GM12878 (cell line): Measurements from ENCODE around the gene SERPINI2. TPM values are rescaled to one million over a fixed set of nuclear protein-coding genes. Genes with fewer than 3 reads are reported as not detected.

Experiments used
- ATAC-seq: fragments of 200-7000 bp; cut with Tn5 transposase; 3 replicates; pipeline ENCODE4 v1.9.1; 2020; ENCODE audit warnings: mild to moderate bottlenecking, moderate library complexity
- BruUV-seq: library from RNA; stranded (reverse); fragments of 400-500 nt; replicated peaks from 2 replicates; lab custom pipeline; 2021; lab: Mats Ljungman, UMichigan
- CTCF ChIA-PET: fragments of 300-600 bp; sonication (Branson Sonifier 250); formaldehyde crosslinking; extraction: SDS; loops from one replicate; lab custom pipeline; 2021; ENCODE audit warnings: inconsistent platforms; lab: Yijun Ruan, JAX
- POLR2A ChIA-PET: fragments of 350-600 bp; formaldehyde crosslinking; extraction: SDS; loops from one replicate; lab custom pipeline; 2021; ENCODE audit warnings: inconsistent platforms; lab: Charles Lee
- RAD21 ChIA-PET: fragments of 300-600 bp; sonication (Branson Sonifier 250); formaldehyde crosslinking; loops from one replicate; lab custom pipeline; 2023; ENCODE audit warnings: antibody characterized with exemption; ENCODE audit not compliant: unreplicated experiment; lab: Charles Lee
- SMC1A ChIA-PET: fragments of 300-600 bp; sonication (Branson Sonifier 250); formaldehyde crosslinking; loops from one replicate; lab custom pipeline; 2023; ENCODE audit not compliant: unreplicated experiment, uncharacterized antibody; lab: Charles Lee
- DNase-seq: peaks from one replicate; pipeline ENCODE4 v3.0.0-alpha.2; 2011; ENCODE audit warnings: low read depth, low spot score
- FAIRE-seq: peaks from 3 replicates; lab custom pipeline; 2011; peaks lifted over from hg19 to GRCh38; lab: Jason Lieb, UNC
- H2AFZ ChIP-seq: 2 replicates; pipeline ENCODE4 v1.6.0; 2011; ENCODE audit warnings: low read depth, low read length, control low read depth; ENCODE audit not compliant: control insufficient read depth
- H3K27ac ChIP-seq: 2 replicates; pipeline ENCODE4 v1.5.1; 2011; ENCODE audit warnings: control low read depth; ENCODE audit not compliant: control insufficient read depth, insufficient read depth
- H3K27me3 ChIP-seq, 2 experiments: replicated peaks in 1 of 2; 2 replicates each; pipeline versions ENCODE4 v1.6.0 to v1.6.1; 2011; ENCODE audit warnings: low read length in 1 of 2; ENCODE audit not compliant: control insufficient read depth in 2 of 2, insufficient read depth in 2 of 2
- H3K36me3 ChIP-seq, 2 experiments: 2 replicates each; pipeline ENCODE4 v1.5.1; 2011; ENCODE audit warnings: low read length in 1 of 2; ENCODE audit not compliant: control insufficient read depth in 2 of 2, insufficient read depth in 2 of 2
- H3K4me1 ChIP-seq: 2 replicates; pipeline ENCODE4 v1.6.1; 2011; ENCODE audit warnings: mild to moderate bottlenecking, low read length, moderate library complexity, mixed read lengths; ENCODE audit not compliant: control insufficient read depth, insufficient read depth
- H3K4me2 ChIP-seq: 2 replicates; pipeline ENCODE4 v1.6.0; 2011; ENCODE audit warnings: control low read depth; ENCODE audit not compliant: control insufficient read depth, insufficient read depth
- H3K4me3 ChIP-seq: fragments of 200-600 bp; sonication (generic); 2 replicates; pipeline ENCODE4 v1.5.1; 2016
- H3K79me2 ChIP-seq: 2 replicates; pipeline ENCODE4 v1.6.0; 2011; ENCODE audit warnings: low read length; ENCODE audit not compliant: control insufficient read depth, insufficient read depth
- H3K9ac ChIP-seq: 2 replicates; pipeline ENCODE4 v1.8.0; 2011; ENCODE audit warnings: low read length, control low read depth, mixed read lengths; ENCODE audit not compliant: control insufficient read depth, insufficient read depth
- H3K9me3 ChIP-seq: replicated peaks from 3 replicates; pipeline ENCODE4 v1.5.1; 2011; ENCODE audit warnings: mild to moderate bottlenecking, low read length; ENCODE audit not compliant: control insufficient read depth, insufficient read depth
- H4K20me1 ChIP-seq: 2 replicates; pipeline ENCODE4 v1.6.0; 2011; ENCODE audit not compliant: control insufficient read depth, insufficient read depth
- CBFB ChIP-seq: IDR thresholded peaks from 2 replicates; pipeline ENCODE4 v1.6.1; 2016; ENCODE audit warnings: antibody characterized with exemption, low read depth
- EP300 ChIP-seq, 2 experiments: fragments of 150-350 bp in 1 of 2; IDR thresholded peaks; 2 replicates each; pipeline ENCODE4 v1.6.1; 2011 to 2012; ENCODE audit warnings: low read depth in 2 of 2, low read length in 2 of 2, borderline replicate concordance in 1 of 2, improper control_type of control experiment in 1 of 2, inconsistent platforms in 1 of 2; ENCODE audit not compliant: control insufficient read depth in 1 of 2
- IRF3 ChIP-seq: fragments of 450-650 bp; IDR thresholded peaks from 2 replicates; pipeline ENCODE4 v1.6.1; 2014; ENCODE audit warnings: mild to moderate bottlenecking
- NR2C1 ChIP-seq: fragments of 450-650 bp; IDR thresholded peaks from 2 replicates; pipeline ENCODE4 v1.6.1; 2017; ENCODE audit warnings: antibody characterized with exemption, mild to moderate bottlenecking, moderate library complexity
- NR2F1 ChIP-seq: fragments of 450-650 bp; conservative IDR thresholded peaks from 2 replicates; pipeline ENCODE4 v1.6.1; 2017; ENCODE audit warnings: mild to moderate bottlenecking
- POLR2A ChIP-seq: IDR thresholded peaks from 2 replicates; pipeline ENCODE4 v1.6.1; 2011; ENCODE audit warnings: low read depth, mild to moderate bottlenecking, low read length
- RELA ChIP-seq: fragments of 450-650 bp; IDR thresholded peaks from 2 replicates; pipeline ENCODE4 v1.8.0; 2014; ENCODE audit warnings: borderline replicate concordance; ENCODE audit not compliant: partially characterized antibody
- SKIL ChIP-seq: fragments of 450-650 bp; IDR thresholded peaks from 2 replicates; pipeline ENCODE4 v1.6.1; 2017; ENCODE audit warnings: mild to moderate bottlenecking, low read depth, inconsistent platforms; ENCODE audit not compliant: poor library complexity, severe bottlenecking
- STAT3 ChIP-seq: IDR thresholded peaks from 2 replicates; pipeline ENCODE4 v1.6.1; 2011; ENCODE audit warnings: low read depth, low read length, improper control_type of control experiment
- TARDBP ChIP-seq: IDR thresholded peaks from 2 replicates; pipeline ENCODE4 v1.6.1; 2016; ENCODE audit warnings: borderline replicate concordance
- ZNF622 ChIP-seq: fragments of 450-650 bp; IDR thresholded peaks from 2 replicates; pipeline ENCODE4 v1.6.1; 2017; ENCODE audit warnings: mild to moderate bottlenecking, inconsistent platforms
- WGBS: methylation state at CpG from one replicate; pipeline ENCODE4 v1.1.6; 2016; ENCODE audit warnings: low lambda C conversion rate; ENCODE audit not compliant: insufficient replicate concordance, insufficient coverage; ENCODE audit errors: missing lambda C conversion rate; 5-methylcytosine and 5-hydroxymethylcytosine counted together
- in situ Hi-C: fragments of 300-500 bp; cut with MboI; formaldehyde crosslinking; loops from 9 replicates; pipeline ENCODE4 v1.14.3; 2018; ENCODE audit warnings: mixed read lengths
- intact Hi-C: fragments of 100-400 bp; cut with micrococcal nuclease; formaldehyde crosslinking; loops from one replicate; pipeline ENCODE4 v1.14.2; 2022; ENCODE audit not compliant: unreplicated experiment
- polyA plus RNA-seq, 11 experiments: library from polyadenylated mRNA; depleted of rRNA in 4 of 11; unstranded in 6 of 11; stranded (reverse) in 5 of 11; fragments of >200 nt; fragmentation: Nextera tagmentation in 4 of 11; fragmentation: Illumina TruSeq in 1 of 11; extraction: Ambion mirVana in 4 of 11; extraction: Trizol in 1 of 11; gene quantifications; 1 replicate in 1 of 11; 2 replicates in 10 of 11; pipeline versions ENCODE4 v1.2.1 to v1.2.3, GENCODE V29; 2011 to 2016; ENCODE audit warnings: inconsistent platforms in 2 of 11, missing spikeins in 2 of 11, low read depth in 1 of 11
- total RNA-seq, 4 experiments: library from RNA; depleted of rRNA in 3 of 4; stranded (reverse); fragments of >200 nt in 3 of 4; fragmentation: Illumina TruSeq in 1 of 4; extraction: Trizol in 1 of 4; gene quantifications; 2 replicates each; pipeline versions ENCODE4 v1.2.1 to v1.2.3, GENCODE V29; 2013 to 2021

Gene SERPINI2
- total and polyA plus RNA-seq, 10 of the 15 experiments (the other 5 are each of a cell fraction or from before 2014, with no cell fraction given): 0.33 TPM; not detected in 9

GRCh38 chr3:167507954-167508353 is 34.1 kb upstream of the SERPINI2 start:
- Histone ChIP-seq H3K79me2 (no peaks in the 10 kb centered on the region), H3K4me1 (no peaks in the 10 kb centered on the region), H2AFZ (no peak overlapping the region), H4K20me1 (no peaks in the 10 kb centered on the region), H3K27me3 (no peaks in the 10 kb centered on the region; a peak in 1 of 4 replicates), H3K27ac (no peak overlapping the region), H3K4me3 (no peak overlapping the region), H3K9me3 (no peaks in the 10 kb centered on the region), H3K9ac (no peak overlapping the region), H3K4me2 (no peak overlapping the region), H3K36me3 (no peaks in the 10 kb centered on the region)
- RAD21 ChIA-PET: no interaction called here
- BruUV-seq: no TSS peak
- DNase-seq: no peak
- 17% methylated on average over 1 of the region's 1 CpG for WGBS
- POLR2A ChIA-PET: no interaction called here
- intact Hi-C loops: no loop called here
- ATAC-seq: no peak; the same call in 2 of the 3 replicates
- in situ Hi-C loops: no loop called here
- CTCF ChIA-PET: no interaction called here
- SMC1A ChIA-PET: no interaction called here
- FAIRE-seq: no peak
- TF ChIP-seq TARDBP (no peak), NR2F1 (no peak), CBFB (no peak), ZNF622 (no peak)
- TF ChIP-seq, all 136 proteins: peak for 0

GRCh38 chr3:167502401-167502800 is 28.6 kb upstream of the SERPINI2 start:
- H3K4me2 ChIP-seq: no peak overlapping the region
- in situ Hi-C loops: no loop called here
- no peaks in the 10 kb centered on the region for H3K79me2 ChIP-seq
- H3K4me3 ChIP-seq: no peak overlapping the region
- no peak for FAIRE-seq
- TF ChIP-seq POLR2A (no peak), SKIL (no peak), NR2C1 (no peak), IRF3 (no peak), RELA (no peak), STAT3 (no peak), EP300 (IDR thresholded peaks at IDR 0.05; ENCODE audit: borderline replicate concordance in 1 of 2, control insufficient read depth in 1 of 2, low read depth in 2 of 2, low read length in 2 of 2) (no peak), CBFB (no peak)
- intact Hi-C loops: no loop called here
- no peak overlapping the region for H2AFZ ChIP-seq
- no peak for DNase-seq
- H3K36me3 ChIP-seq: no peaks in the 10 kb centered on the region
- ChIA-PET POLR2A (no interaction called here), CTCF (no interaction called here), SMC1A (no interaction called here), RAD21 (no interaction called here)
- no peaks in the 10 kb centered on the region for H4K20me1 ChIP-seq
- H3K27ac ChIP-seq: no peak overlapping the region
- H3K4me1 ChIP-seq: no peaks in the 10 kb centered on the region
- no peak for ATAC-seq
- H3K9me3 ChIP-seq: no peaks in the 10 kb centered on the region
- no peaks in the 10 kb centered on the region for H3K27me3 ChIP-seq
- no TSS peak for BruUV-seq
- no peak overlapping the region for H3K9ac ChIP-seq
- 2% methylated on average over 2 of the region's 2 CpGs for WGBS
